Endothelial cell of umbilical vein (primary cell): ENCODE measurements around the gene RAB37. TPM values are rescaled to one million over a fixed set of nuclear protein-coding genes. Genes with fewer than 3 reads are reported as not detected.

ENCODE experiments used
- BruUV-seq: library from RNA; stranded (reverse); fragments of 400-500 nt; replicated peaks from 2 replicates; lab custom pipeline; 2021; lab: Mats Ljungman, UMichigan
- CTCF ChIA-PET: fragments of 300-600, 350-600 bp; sonication (Branson Sonifier 250); formaldehyde crosslinking; loops from one replicate; lab custom pipeline; 2021; ENCODE audit warnings: antibody characterized with exemption, inconsistent platforms; lab: Charles Lee
- POLR2A ChIA-PET: fragments of 300-600, 350-600 bp; sonication (Branson Sonifier 250); formaldehyde crosslinking; loops from one replicate; lab custom pipeline; 2021; ENCODE audit warnings: antibody characterized with exemption, inconsistent platforms; lab: Charles Lee
- DNase-seq: peaks from one replicate; pipeline ENCODE4 v3.0.0-alpha.2; 2011; ENCODE audit warnings: low read depth, low spot score
- FAIRE-seq: peaks from 2 replicates; lab custom pipeline; 2011; peaks lifted over from hg19 to GRCh38; lab: Jason Lieb, UNC
- H2AFZ ChIP-seq: 2 replicates; pipeline ENCODE4 v1.6.0; 2012; ENCODE audit warnings: low read depth, low read length, control low read depth, inconsistent platforms
- H3K27ac ChIP-seq: 2 replicates; pipeline ENCODE4 v1.5.1; 2011; ENCODE audit warnings: low read depth, mild to moderate bottlenecking, control low read depth, low read length, moderate library complexity; ENCODE audit not compliant: insufficient read depth
- H3K27me3 ChIP-seq, 2 experiments: 2 replicates each; pipeline versions ENCODE4 v1.6.0 to v1.6.1; 2011; ENCODE audit warnings: low read length in 2 of 2, mixed read lengths in 1 of 2; ENCODE audit not compliant: control insufficient read depth in 2 of 2, insufficient read depth in 2 of 2
- H3K36me3 ChIP-seq, 2 experiments: 2 replicates in 1 of 2; 3 replicates in 1 of 2; pipeline ENCODE4 v1.5.1; 2011; ENCODE audit warnings: low read length in 2 of 2, mild to moderate bottlenecking in 1 of 2, moderate library complexity in 1 of 2; ENCODE audit not compliant: control insufficient read depth in 2 of 2, insufficient read depth in 2 of 2; ENCODE audit errors: extremely low read depth in 1 of 2
- H3K4me1 ChIP-seq: 3 replicates; pipeline ENCODE4 v1.5.1; 2011; ENCODE audit warnings: mild to moderate bottlenecking, low read length; ENCODE audit not compliant: control insufficient read depth, insufficient read depth; ENCODE audit errors: extremely low read depth
- H3K4me2 ChIP-seq: 2 replicates; pipeline ENCODE4 v1.6.1; 2011; ENCODE audit warnings: low read length, control low read depth, mixed read lengths; ENCODE audit not compliant: insufficient read depth
- H3K4me3 ChIP-seq, 3 experiments: fragments of 200-600 bp in 1 of 3; sonication (generic), shearing (Covaris generic) in 1 of 3; replicated peaks in 1 of 3; 2 replicates each; pipeline ENCODE4 v1.5.1; 2011 to 2016; ENCODE audit warnings: control low read depth in 3 of 3, low read length in 3 of 3, mild to moderate bottlenecking in 2 of 3, inconsistent platforms in 1 of 3, low read depth in 1 of 3, moderate library complexity in 1 of 3; ENCODE audit not compliant: insufficient read depth in 1 of 3
- H3K79me2 ChIP-seq: 2 replicates; pipeline ENCODE4 v1.6.0; 2012; ENCODE audit warnings: low read length, inconsistent platforms; ENCODE audit not compliant: control insufficient read depth, insufficient read depth
- H3K9ac ChIP-seq: replicated peaks from 2 replicates; pipeline ENCODE3; 2011; ENCODE audit warnings: low read length, control low read depth; ENCODE audit not compliant: insufficient read depth; ENCODE audit errors: extremely low read depth
- H3K9me1 ChIP-seq: replicated peaks from 3 replicates; pipeline ENCODE4 v1.6.0; 2011; ENCODE audit warnings: mild to moderate bottlenecking, low read length; ENCODE audit not compliant: control insufficient read depth, insufficient read depth; ENCODE audit errors: extremely low read depth
- H3K9me3 ChIP-seq: replicated peaks from 2 replicates; pipeline ENCODE4 v1.5.1; 2012; ENCODE audit warnings: low read length, inconsistent platforms; ENCODE audit not compliant: control insufficient read depth, insufficient read depth
- H4K20me1 ChIP-seq: replicated peaks from 2 replicates; pipeline ENCODE3; 2011; ENCODE audit warnings: mild to moderate bottlenecking, low read length; ENCODE audit not compliant: control insufficient read depth, insufficient read depth; ENCODE audit errors: extremely low read depth
- CTCF ChIP-seq, 2 donors: IDR thresholded peaks; 1 replicate in 1 of 2; 2 replicates in 1 of 2; pipeline ENCODE4 v1.5.1; 2011; ENCODE audit warnings: low read length in 2 of 2, mild to moderate bottlenecking in 2 of 2, moderate library complexity in 2 of 2, control low read depth in 1 of 2, inconsistent platforms in 1 of 2, low read depth in 1 of 2; ENCODE audit not compliant: insufficient read depth in 1 of 2; ENCODE audit errors: extremely low read depth in 1 of 2
- EZH2 ChIP-seq: IDR thresholded peaks from 2 replicates; pipeline ENCODE4 v1.6.1; 2012; ENCODE audit warnings: borderline replicate concordance, low read depth, mild to moderate bottlenecking, moderate library complexity, low read length, inconsistent platforms; ENCODE audit not compliant: severe bottlenecking
- FOS ChIP-seq: IDR thresholded peaks from 2 replicates; pipeline ENCODE4 v1.6.1; 2011; ENCODE audit warnings: mild to moderate bottlenecking, low read length, moderate library complexity, borderline replicate concordance; ENCODE audit not compliant: insufficient read depth
- GATA2 ChIP-seq: IDR thresholded peaks from 2 replicates; pipeline ENCODE4 v1.7.0; 2011; ENCODE audit warnings: low read depth, mild to moderate bottlenecking, moderate library complexity, mixed read lengths, low read length; ENCODE audit not compliant: insufficient read length, insufficient read depth
- JUN ChIP-seq: IDR thresholded peaks from 2 replicates; pipeline ENCODE4 v1.6.1; 2011; ENCODE audit warnings: borderline replicate concordance, low read depth; ENCODE audit not compliant: insufficient read length, insufficient read depth
- MYC ChIP-seq: IDR thresholded peaks from one replicate; pipeline ENCODE4 v1.6.1; 2011; ENCODE audit warnings: mild to moderate bottlenecking, low read depth, low read length
- POLR2A ChIP-seq: IDR thresholded peaks from 2 replicates; pipeline ENCODE4 v1.6.1; 2012; ENCODE audit warnings: low read depth, mild to moderate bottlenecking, control low read depth, low read length
- POLR2AphosphoS5 ChIP-seq: IDR thresholded peaks from 2 replicates; pipeline ENCODE4 v1.6.1; 2012; ENCODE audit warnings: low read depth, mild to moderate bottlenecking, control low read depth, low read length, moderate library complexity; ENCODE audit not compliant: insufficient read depth
- dilution Hi-C: fragments of 300-500 bp; cut with MboI; formaldehyde crosslinking; loops from one replicate; pipeline ENCODE4 v1.15.0; 2019; ENCODE audit warnings: low sequenced_read_pairs; ENCODE audit not compliant: extremely low pct_ligation_motif_present
- intact Hi-C: fragments of 100-400 bp; cut with micrococcal nuclease; formaldehyde crosslinking; loops from one replicate; pipeline ENCODE4 v1.10.0; 2022
- polyA plus RNA-seq, 4 experiments: library from polyadenylated mRNA; depleted of rRNA in 3 of 4; stranded (reverse) in 3 of 4; unstranded in 1 of 4; fragments of >200 nt; gene quantifications; 2 replicates each; pipeline versions ENCODE4 v1.2.1 to v1.2.3, GENCODE V29; 2011 to 2012; ENCODE audit warnings: missing spikeins in 1 of 4
- total RNA-seq: library from RNA; stranded (reverse); gene quantifications from 2 replicates; pipeline ENCODE4 v1.2.3, GENCODE V29; 2021
- TF ChIP-seq, protein P1 (sequence below): IDR thresholded peaks from 2 replicates; pipeline ENCODE4 v1.6.1; 2011; ENCODE audit not compliant: insufficient read depth, insufficient read length

Gene RAB37
- total and polyA plus RNA-seq, 2 donors (not counting 3 experiments of a cell fraction or from before 2014, with no cell fraction given): 0.11 TPM; not detected in 1

- BruUV-seq: no TSS peak
- no peak for FAIRE-seq
- CTCF ChIA-PET: interaction anchor here (0.9 to 3.5 kb wide), 4 partner anchors 13 to 34 kb away, joined by 3 to 14 read pairs (median 6); partner anchors contain the start of gene RAB37
Observed at GRCh38 chr17:74757502-74757901, 20.4 kb downstream of the RAB37 start.

GRCh38 chr17:74757931-74758847, 21.1 kb downstream of the RAB37 start:
- no TSS peak for BruUV-seq
- no peak overlapping the region for H2AFZ ChIP-seq
- ChIA-PET CTCF (interaction anchor here (0.9 to 3.5 kb wide), 5 partner anchors 12 to 33 kb away, joined by 3 to 25 read pairs (median 8); partner anchors contain the start of gene RAB37), POLR2A (no interaction called here)
- peaks cover 7% of the 10 kb centered on the region for H3K4me1 ChIP-seq
- no peaks in the 10 kb centered on the region for H3K36me3 ChIP-seq
- no peaks in the 10 kb centered on the region for H3K79me2 ChIP-seq
- dilution Hi-C loops: no loop called here
- H3K4me3 ChIP-seq: no peak overlapping the region
- H4K20me1 ChIP-seq: no peaks in the 10 kb centered on the region
- intact Hi-C loops: loop anchor here (1.0 kb wide), 1 partner anchor 9 kb away; no protein-coding TSS in a partner anchor
- FAIRE-seq: no peak
- TF ChIP-seq POLR2A (no peak), MYC (no peak), EZH2 (no peak), POLR2AphosphoS5 (no peak), GATA2 (no peak), CTCF (IDR thresholded peaks at IDR 0.05; ENCODE audit: extremely low read depth in 1 of 2, insufficient read depth in 1 of 2, low read depth in 1 of 2, low read length in 2 of 2) (no peak), JUN (no peak), FOS (no peak)
- TF ChIP-seq, protein P1, sequence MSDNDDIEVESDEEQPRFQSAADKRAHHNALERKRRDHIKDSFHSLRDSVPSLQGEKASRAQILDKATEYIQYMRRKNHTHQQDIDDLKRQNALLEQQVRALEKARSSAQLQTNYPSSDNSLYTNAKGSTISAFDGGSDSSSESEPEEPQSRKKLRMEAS: no peak
- H3K4me2 ChIP-seq: no peak overlapping the region
- no peaks in the 10 kb centered on the region for H3K27me3 ChIP-seq
- no peak overlapping the region for H3K9ac ChIP-seq
- H3K27ac ChIP-seq: no peak overlapping the region
- no peaks in the 10 kb centered on the region for H3K9me1 ChIP-seq
- no peak for DNase-seq
- no peaks in the 10 kb centered on the region for H3K9me3 ChIP-seq

More at GRCh38 chr17:74757502-74757901, 20.4 kb downstream of the RAB37 start:
- DNase-seq: no peak
- POLR2A ChIA-PET: interaction anchor here (0.5 to 0.9 kb wide), 2 partner anchors 17 to 19 kb away, joined by 4 to 5 read pairs; partner anchors contain the start of gene NAT9
- Histone ChIP-seq H3K36me3 (no peaks in the 10 kb centered on the region), H3K9me3 (no peaks in the 10 kb centered on the region), H3K9ac (no peak overlapping the region), H3K9me1 (no peaks in the 10 kb centered on the region), H3K27me3 (no peaks in the 10 kb centered on the region), H3K27ac (no peak overlapping the region), H3K4me2 (no peak overlapping the region), H3K4me3 (no peak overlapping the region), H4K20me1 (no peaks in the 10 kb centered on the region), H3K4me1 (peaks cover 7% of the 10 kb centered on the region), H3K79me2 (no peaks in the 10 kb centered on the region), H2AFZ (no peak overlapping the region)
- dilution Hi-C loops: no loop called here
- TF ChIP-seq GATA2: no peak
- intact Hi-C loops: loop anchor here (1.0 kb wide), 1 partner anchor 8 kb away; no protein-coding TSS in a partner anchor
